K562 (cell line): Measurements from ENCODE around the gene NPFFR1. TPM values are rescaled to one million over a fixed set of nuclear protein-coding genes. Genes with fewer than 3 reads are reported as not detected.

Experiments
- ATAC-seq: fragments of 200-7000 bp; cut with Tn5 transposase; 3 replicates; pipeline ENCODE4 v1.9.1; 2020; ENCODE audit warnings: moderate library complexity
- BruUV-seq: library from RNA; stranded (reverse); fragments of 400-500 nt; replicated peaks from 2 replicates; lab custom pipeline; 2021; lab: Mats Ljungman, UMichigan
- CTCF ChIA-PET: fragments of 300-600 bp; formaldehyde crosslinking; extraction: SDS; loops from one replicate; lab custom pipeline; 2021; ENCODE audit warnings: low intra/inter-chr PET ratio; lab: Yijun Ruan, JAX
- POLR2A ChIA-PET: fragments of 300-600, 350-650 bp; sonication (Branson Sonifier 250); formaldehyde crosslinking; extraction: SDS; loops from one replicate; lab custom pipeline; 2021; ENCODE audit warnings: antibody characterized with exemption, inconsistent platforms; lab: Yijun Ruan, JAX
- DNase-seq, 4 experiments: peaks; one replicate each; pipeline versions ENCODE4 v3.0.0 to v3.0.0-alpha.2; 2011 to 2018; ENCODE audit warnings: low spot score in 3 of 4, mixed read lengths in 3 of 4; ENCODE audit errors: extremely low read depth in 1 of 4
- FAIRE-seq: peaks from 2 replicates; lab custom pipeline; 2011; peaks lifted over from hg19 to GRCh38; lab: Jason Lieb, UNC
- H2AFZ ChIP-seq: 2 replicates; pipeline ENCODE4 v1.6.0; 2011; ENCODE audit warnings: low read depth, low read length, control low read depth, inconsistent platforms
- H3K27ac ChIP-seq: fragments of 200-600 bp; 3 replicates; pipeline ENCODE4 v1.8.0; 2011; ENCODE audit warnings: low read depth, mild to moderate bottlenecking, control low read depth, inconsistent platforms, low read length, moderate library complexity, mixed read lengths; ENCODE audit errors: extremely low read depth
- H3K27me3 ChIP-seq, 2 experiments: fragments of 300-600 bp in 1 of 2; 2 replicates in 1 of 2; 3 replicates in 1 of 2; pipeline versions ENCODE4 v1.6.0 to v1.8.0; 2011; ENCODE audit warnings: inconsistent platforms in 2 of 2, low read length in 2 of 2, mild to moderate bottlenecking in 1 of 2, mixed read lengths in 1 of 2, moderate library complexity in 1 of 2; ENCODE audit not compliant: control insufficient read depth in 2 of 2, insufficient read depth in 2 of 2
- H3K36me3 ChIP-seq: fragments of 300-600 bp; 3 replicates; pipeline ENCODE4 v1.8.0; 2011; ENCODE audit warnings: mild to moderate bottlenecking, low read length, inconsistent platforms; ENCODE audit not compliant: control insufficient read depth, insufficient read depth
- H3K4me1 ChIP-seq, 2 experiments: fragments of 200-600 bp in 1 of 2; replicated peaks in 1 of 2; 2 replicates in 1 of 2; 3 replicates in 1 of 2; pipeline versions ENCODE4 v1.5.1 to v1.8.0; 2011; ENCODE audit warnings: inconsistent platforms in 2 of 2, low read length in 2 of 2, mild to moderate bottlenecking in 1 of 2, mixed read lengths in 1 of 2, moderate library complexity in 1 of 2; ENCODE audit not compliant: control insufficient read depth in 2 of 2, insufficient read depth in 2 of 2
- H3K4me2 ChIP-seq: 2 replicates; pipeline ENCODE4 v1.6.1; 2011; ENCODE audit warnings: low read length, control low read depth, inconsistent platforms, mixed read lengths; ENCODE audit not compliant: insufficient read depth
- H3K4me3 ChIP-seq: fragments of 200-600 bp; sonication (generic), shearing (Covaris generic); 2 replicates; pipeline ENCODE4 v1.5.1; 2016; ENCODE audit warnings: control low read depth, inconsistent platforms
- H3K79me2 ChIP-seq: fragments of 200-600 bp; 3 replicates; pipeline ENCODE4 v1.8.0; 2011; ENCODE audit warnings: low read length, inconsistent platforms; ENCODE audit not compliant: control insufficient read depth, insufficient read depth
- H3K9ac ChIP-seq, 2 experiments: 2 replicates each; pipeline versions ENCODE4 v1.6.0 to v1.6.1; 2011; ENCODE audit warnings: low read depth in 2 of 2, low read length in 2 of 2, control low read depth in 1 of 2, inconsistent platforms in 1 of 2, mild to moderate bottlenecking in 1 of 2, mixed read lengths in 1 of 2; ENCODE audit not compliant: insufficient read depth in 1 of 2
- H3K9me1 ChIP-seq: one replicate; pipeline ENCODE4 v1.6.0; 2011; ENCODE audit warnings: inconsistent platforms, mild to moderate bottlenecking, low read length, moderate library complexity; ENCODE audit not compliant: control insufficient read depth, insufficient read depth
- H3K9me3 ChIP-seq: replicated peaks from 2 replicates; pipeline ENCODE4 v1.5.1; 2011; ENCODE audit warnings: low read depth, low read length, inconsistent platforms; ENCODE audit not compliant: control insufficient read depth, insufficient read depth
- H4K20me1 ChIP-seq: replicated peaks from 2 replicates; pipeline ENCODE4 v1.6.1; 2011; ENCODE audit warnings: low read length, inconsistent platforms, mixed read lengths; ENCODE audit not compliant: control insufficient read depth, insufficient read depth
- ATF7 ChIP-seq: fragments of 450-650 bp; IDR thresholded peaks from 2 replicates; pipeline ENCODE4 v1.7.1; 2014; ENCODE audit warnings: mild to moderate bottlenecking, moderate library complexity
- CUX1 ChIP-seq: fragments of 200-800 bp; sonication (Bioruptor generic); IDR thresholded peaks from 2 replicates; pipeline ENCODE4 v1.6.1; 2016; ENCODE audit warnings: missing genetic modification characterization, missing compliant biosample characterization
- ELF4 ChIP-seq: fragments of 450-650 bp; formaldehyde crosslinking; IDR thresholded peaks from 2 replicates; pipeline ENCODE4 v1.4.0; 2022; ENCODE audit warnings: missing genetic modification characterization
- FOXM1 ChIP-seq, 2 experiments: fragments of 450-650 bp in 1 of 2; sonication (generic) in 1 of 2; formaldehyde crosslinking in 1 of 2; IDR thresholded peaks; 2 replicates each; pipeline versions ENCODE4 v1.6.1 to v1.9.0; 2017 to 2022; ENCODE audit warnings: low read depth in 2 of 2, mild to moderate bottlenecking in 2 of 2, missing genetic modification reagents in 1 of 2, moderate library complexity in 1 of 2
- KAT7 ChIP-seq: sonication (generic); formaldehyde crosslinking; IDR thresholded peaks from 2 replicates; pipeline ENCODE4 v1.8.0; 2022; ENCODE audit warnings: missing genetic modification reagents, mild to moderate bottlenecking, borderline replicate concordance
- NFRKB ChIP-seq: fragments of 450-650 bp; IDR thresholded peaks from 2 replicates; pipeline ENCODE4 v1.6.1; 2016; ENCODE audit warnings: low read depth
- PRPF4 ChIP-seq: fragments of 200-400 bp; formaldehyde crosslinking; IDR thresholded peaks from one replicate; pipeline ENCODE4 v1.6.1; 2017; ENCODE audit warnings: low read length, low read depth, mild to moderate bottlenecking; ENCODE audit not compliant: insufficient read depth, poor library complexity, severe bottlenecking
- RHOXF2B ChIP-seq: fragments of 250-450 bp; sonication (Bioruptor Pico); conservative IDR thresholded peaks from 2 replicates; pipeline ENCODE4 v1.5.1; 2021
- SP1 ChIP-seq: sonication (generic); formaldehyde crosslinking; IDR thresholded peaks from 2 replicates; pipeline ENCODE4 v1.8.1; 2022; ENCODE audit warnings: mild to moderate bottlenecking, missing genetic modification reagents
- SPI1 ChIP-seq: IDR thresholded peaks from 2 replicates; pipeline ENCODE4 v1.6.1; 2011; ENCODE audit warnings: low read depth, low read length, control low read depth, borderline replicate concordance
- SRSF1 ChIP-seq: fragments of 200-400 bp; formaldehyde crosslinking; IDR thresholded peaks from 2 replicates; pipeline ENCODE4 v1.6.1; 2017; ENCODE audit warnings: mild to moderate bottlenecking, low read depth, low read length, moderate library complexity
- TCF15 ChIP-seq: fragments of 250-450 bp; sonication (Bioruptor Pico); IDR thresholded peaks from 2 replicates; pipeline ENCODE4 v1.8.0; 2022; ENCODE audit warnings: moderate library complexity, mild to moderate bottlenecking, inconsistent platforms
- ZMIZ1 ChIP-seq, 2 experiments: fragments of 150-350 bp in 1 of 2; IDR thresholded peaks; 2 replicates each; pipeline ENCODE4 v1.6.1; 2012 to 2016; ENCODE audit warnings: low read depth in 2 of 2, low read length in 2 of 2, mild to moderate bottlenecking in 1 of 2, moderate library complexity in 1 of 2
- WGBS: fragments of 100-300 bp; shearing (Covaris generic); methylation state at CpG from one replicate; pipeline ENCODE4 v1.1.6; 2016; ENCODE audit warnings: low coverage, mixed read lengths; ENCODE audit not compliant: insufficient coverage; ENCODE audit errors: missing lambda C conversion rate; 5-methylcytosine and 5-hydroxymethylcytosine counted together
- in situ Hi-C: fragments of 300-500 bp; cut with MboI; formaldehyde crosslinking; loops from 4 replicates; pipeline ENCODE4 v1.15.0; 2018; ENCODE audit warnings: inconsistent platforms, mixed read lengths
- intact Hi-C: fragments of 100-400 bp; cut with micrococcal nuclease; formaldehyde crosslinking; loops from 2 replicates; pipeline ENCODE4 v1.14.2; 2022
- polyA plus RNA-seq, 8 experiments: library from polyadenylated mRNA; depleted of rRNA in 4 of 8; stranded (reverse) in 5 of 8; unstranded in 3 of 8; fragments of >200 nt; fragmentation: Nextera tagmentation in 2 of 8; fragmentation: Illumina TruSeq in 1 of 8; extraction: Ambion mirVana in 2 of 8; extraction: Trizol in 1 of 8; gene quantifications; 2 replicates each; pipeline versions ENCODE4 v1.2.1 to v1.2.3, GENCODE V29; 2011 to 2014; ENCODE audit warnings: inconsistent platforms in 1 of 8, missing spikeins in 1 of 8
- total RNA-seq, 7 experiments: library from RNA; depleted of rRNA in 6 of 7; stranded (reverse); fragments of >200 nt in 6 of 7; fragmentation: Illumina TruSeq in 2 of 7; extraction: Trizol in 2 of 7; gene quantifications; 2 replicates each; pipeline versions ENCODE4 v1.2.1 to v1.2.3, GENCODE V29; 2011 to 2021; ENCODE audit warnings: low replicate concordance in 1 of 7

NPFFR1 gene
- total and polyA plus RNA-seq, 9 of the 15 experiments (the other 6 are each of a cell fraction or from before 2014, with no cell fraction given) = under 0.01 TPM; not detected in 8

GRCh38 chr10:70319824-70320223, 36.0 kb upstream of the NPFFR1 start:
- Histone ChIP-seq H2AFZ (no peak overlapping the region), H3K79me2 (no peaks in the 10 kb centered on the region), H3K27me3 (no peaks in the 10 kb centered on the region; a peak in 1 of 5 replicates), H3K36me3 (no peaks in the 10 kb centered on the region), H3K4me1 (peaks cover 0 to 20% of the 10 kb centered on the region in 2 experiments; a peak in 3 of 5 replicates), H3K4me2 (no peak overlapping the region), H3K4me3 (no peak overlapping the region), H3K9me1 (no peaks in the 10 kb centered on the region), H3K9ac (no peak overlapping the region), H3K9me3 (no peaks in the 10 kb centered on the region), H4K20me1 (peaks cover 27% of the 10 kb centered on the region), H3K27ac (no peak overlapping the region)
- intact Hi-C loops = no loop called here
- no peak for DNase-seq
- ChIA-PET CTCF (interaction anchor here (0.6 kb wide), 1 partner anchor 175 kb away, joined by 3 read pairs; no protein-coding TSS in a partner anchor), POLR2A (interaction anchor here (0.7 to 2.0 kb wide), 6 partner anchors 12 to 203 kb away, joined by 3 to 6 read pairs (median 4); no protein-coding TSS in a partner anchor)
- WGBS = 30% methylated on average over 5 of the region's 5 CpGs
- in situ Hi-C loops = no loop called here
- FAIRE-seq = no peak
- no TSS peak for BruUV-seq
- no peak for ATAC-seq
- no peak for TF ChIP-seq ELF4 (CRISPR knock-in tag)
- TF ChIP-seq SP1 (CRISPR knock-in tag) = no peak
- TF ChIP-seq PRPF4 = no peak
- no peak for TF ChIP-seq ZMIZ1 (IDR thresholded peaks at IDR 0.05; ENCODE audit: low read depth in 2 of 2, low read length in 2 of 2)
- no peak for TF ChIP-seq SRSF1
- no peak for TF ChIP-seq TCF15 (CRISPR knock-in tag)
- no peak for TF ChIP-seq NFRKB
- TF ChIP-seq SPI1 = no peak
- no peak for TF ChIP-seq KAT7 (CRISPR knock-in tag)
- no peak for TF ChIP-seq ATF7
- TF ChIP-seq CUX1 = no peak
- no peak for TF ChIP-seq RHOXF2B (CRISPR knock-in tag)
- TF ChIP-seq FOXM1 (IDR thresholded peaks at IDR 0.05; ENCODE audit: low read depth) = no peak
- TF ChIP-seq FOXM1 (CRISPR knock-in tag; IDR thresholded peaks at IDR 0.05; ENCODE audit: low read depth) = no peak
